ENCODE results near the gene NPAT. TPM values are rescaled to one million over a fixed set of nuclear protein-coding genes. Genes with fewer than 3 reads are reported as not detected.

NPAT gene
- total and polyA plus RNA-seq, 10 of the 15 experiments (the other 5 are each of a cell fraction or from before 2014, with no cell fraction given), result 7.5 to 32.8 (median 20.1) TPM

DNA sequence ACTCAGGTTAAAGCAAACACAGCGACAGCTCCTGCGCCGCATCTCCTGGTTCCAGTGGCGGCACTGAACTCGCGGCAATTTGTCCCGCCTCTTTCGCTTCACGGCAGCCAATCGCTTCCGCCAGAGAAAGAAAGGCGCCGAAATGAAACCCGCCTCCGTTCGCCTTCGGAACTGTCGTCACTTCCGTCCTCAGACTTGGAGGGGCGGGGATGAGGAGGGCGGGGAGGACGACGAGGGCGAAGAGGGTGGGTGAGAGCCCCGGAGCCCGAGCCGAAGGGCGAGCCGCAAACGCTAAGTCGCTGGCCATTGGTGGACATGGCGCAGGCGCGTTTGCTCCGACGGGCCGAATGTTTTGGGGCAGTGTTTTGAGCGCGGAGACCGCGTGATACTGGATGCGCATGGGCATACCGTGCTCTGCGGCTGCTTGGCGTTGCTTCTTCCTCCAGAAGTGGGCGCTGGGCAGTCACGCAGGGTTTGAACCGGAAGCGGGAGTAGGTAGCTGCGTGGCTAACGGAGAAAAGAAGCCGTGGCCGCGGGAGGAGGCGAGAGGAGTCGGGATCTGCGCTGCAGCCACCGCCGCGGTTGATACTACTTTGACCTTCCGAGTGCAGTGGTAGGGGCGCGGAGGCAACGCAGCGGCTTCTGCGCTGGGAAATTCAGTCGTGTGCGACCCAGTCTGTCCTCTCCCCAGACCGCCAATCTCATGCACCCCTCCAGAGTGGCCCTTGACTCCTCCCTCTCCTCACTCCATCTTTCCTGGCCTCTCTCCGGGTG lies at the start of gene NPAT, which contains the start of gene ATM (continued):
- TF ChIP-seq, protein P1, sequence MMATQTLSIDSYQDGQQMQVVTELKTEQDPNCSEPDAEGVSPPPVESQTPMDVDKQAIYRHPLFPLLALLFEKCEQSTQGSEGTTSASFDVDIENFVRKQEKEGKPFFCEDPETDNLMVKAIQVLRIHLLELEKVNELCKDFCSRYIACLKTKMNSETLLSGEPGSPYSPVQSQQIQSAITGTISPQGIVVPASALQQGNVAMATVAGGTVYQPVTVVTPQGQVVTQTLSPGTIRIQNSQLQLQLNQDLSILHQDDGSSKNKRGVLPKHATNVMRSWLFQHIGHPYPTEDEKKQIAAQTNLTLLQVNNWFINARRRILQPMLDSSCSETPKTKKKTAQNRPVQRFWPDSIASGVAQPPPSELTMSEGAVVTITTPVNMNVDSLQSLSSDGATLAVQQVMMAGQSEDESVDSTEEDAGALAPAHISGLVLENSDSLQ (IDR thresholded peaks at IDR 0.05), result 0 out of 2 replicates have a peak, but pooled peaks have one; percentile 5
- TF ChIP-seq ZSCAN29 (IDR thresholded peaks at IDR 0.05) (0 out of 2 replicates have a peak, but pooled peaks have one; percentile 50), MEF2A (IDR thresholded peaks at IDR 0.05; ENCODE audit: insufficient read depth, low read depth, low read length) (no peak), RCOR1 (conservative IDR thresholded peaks at IDR 0.05; ENCODE audit: low read depth, low read length) (0 out of 2 replicates have a peak, but pooled peaks have one; percentile 45), JUND (IDR thresholded peaks at IDR 0.05; ENCODE audit: low read depth, low read length) (peak; percentile 30; the same call in 1 of the 2 replicates), YBX1 (IDR thresholded peaks at IDR 0.05) (no peak), HCFC1 (IDR thresholded peaks at IDR 0.05; ENCODE audit: low read length) (peak; percentile 11; the same call in 1 of the 2 replicates), SPI1 (IDR thresholded peaks at IDR 0.05; ENCODE audit: borderline replicate concordance, insufficient read depth, low read depth, low read length) (peak; percentile 30; the same call in 1 of the 2 replicates), IKZF1 (conservative IDR thresholded peaks at IDR 0.05) (peak; percentile 94), CBFB (IDR thresholded peaks at IDR 0.05; ENCODE audit: low read depth) (peak; percentile 45; the same call in 1 of the 2 replicates), NFYB (IDR thresholded peaks at IDR 0.05; ENCODE audit: insufficient read depth, low read depth, low read length) (peak; percentile 80; the same call in 1 of the 2 replicates), EZH2 (IDR thresholded peaks at IDR 0.05; ENCODE audit: borderline replicate concordance, control insufficient read depth, low read depth, low read length) (no peak), STAT3 (IDR thresholded peaks at IDR 0.05; ENCODE audit: low read depth, low read length) (0 out of 2 replicates have a peak, but pooled peaks have one; percentile 38), ESRRA (IDR thresholded peaks at IDR 0.05; ENCODE audit: low read length) (no peak; the same call in 1 of the 2 replicates), KLF5 (IDR thresholded peaks at IDR 0.05; ENCODE audit: partially characterized antibody) (peak; percentile 60), PAX5 (IDR thresholded peaks at IDR 0.05; ENCODE audit: borderline replicate concordance, low read depth, low read length) (peak; percentile 27; the same call in 1 of the 2 replicates), CHD1 (IDR thresholded peaks at IDR 0.05; ENCODE audit: low read depth, low read length) (no peak), CBX5 (IDR thresholded peaks at IDR 0.05; ENCODE audit: low read depth) (peak; percentile 63; the same call in 1 of the 2 replicates), FOXM1 (IDR thresholded peaks at IDR 0.05; ENCODE audit: low read depth, low read length) (no peak), POLR2AphosphoS2 (IDR thresholded peaks at IDR 0.05; ENCODE audit: low read depth, low read length) (no peak)
- TF ChIP-seq, protein P2, sequence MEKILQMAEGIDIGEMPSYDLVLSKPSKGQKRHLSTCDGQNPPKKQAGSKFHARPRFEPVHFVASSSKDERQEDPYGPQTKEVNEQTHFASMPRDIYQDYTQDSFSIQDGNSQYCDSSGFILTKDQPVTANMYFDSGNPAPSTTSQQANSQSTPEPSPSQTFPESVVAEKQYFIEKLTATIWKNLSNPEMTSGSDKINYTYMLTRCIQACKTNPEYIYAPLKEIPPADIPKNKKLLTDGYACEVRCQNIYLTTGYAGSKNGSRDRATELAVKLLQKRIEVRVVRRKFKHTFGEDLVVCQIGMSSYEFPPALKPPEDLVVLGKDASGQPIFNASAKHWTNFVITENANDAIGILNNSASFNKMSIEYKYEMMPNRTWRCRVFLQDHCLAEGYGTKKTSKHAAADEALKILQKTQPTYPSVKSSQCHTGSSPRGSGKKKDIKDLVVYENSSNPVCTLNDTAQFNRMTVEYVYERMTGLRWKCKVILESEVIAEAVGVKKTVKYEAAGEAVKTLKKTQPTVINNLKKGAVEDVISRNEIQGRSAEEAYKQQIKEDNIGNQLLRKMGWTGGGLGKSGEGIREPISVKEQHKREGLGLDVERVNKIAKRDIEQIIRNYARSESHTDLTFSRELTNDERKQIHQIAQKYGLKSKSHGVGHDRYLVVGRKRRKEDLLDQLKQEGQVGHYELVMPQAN (conservative IDR thresholded peaks at IDR 0.05), result peak; percentile 93
- TF ChIP-seq, protein P3, sequence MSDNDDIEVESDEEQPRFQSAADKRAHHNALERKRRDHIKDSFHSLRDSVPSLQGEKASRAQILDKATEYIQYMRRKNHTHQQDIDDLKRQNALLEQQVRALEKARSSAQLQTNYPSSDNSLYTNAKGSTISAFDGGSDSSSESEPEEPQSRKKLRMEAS (IDR thresholded peaks at IDR 0.05; ENCODE audit: low read depth, low read length), result peak; percentile 88
- TF ChIP-seq, protein P4, sequence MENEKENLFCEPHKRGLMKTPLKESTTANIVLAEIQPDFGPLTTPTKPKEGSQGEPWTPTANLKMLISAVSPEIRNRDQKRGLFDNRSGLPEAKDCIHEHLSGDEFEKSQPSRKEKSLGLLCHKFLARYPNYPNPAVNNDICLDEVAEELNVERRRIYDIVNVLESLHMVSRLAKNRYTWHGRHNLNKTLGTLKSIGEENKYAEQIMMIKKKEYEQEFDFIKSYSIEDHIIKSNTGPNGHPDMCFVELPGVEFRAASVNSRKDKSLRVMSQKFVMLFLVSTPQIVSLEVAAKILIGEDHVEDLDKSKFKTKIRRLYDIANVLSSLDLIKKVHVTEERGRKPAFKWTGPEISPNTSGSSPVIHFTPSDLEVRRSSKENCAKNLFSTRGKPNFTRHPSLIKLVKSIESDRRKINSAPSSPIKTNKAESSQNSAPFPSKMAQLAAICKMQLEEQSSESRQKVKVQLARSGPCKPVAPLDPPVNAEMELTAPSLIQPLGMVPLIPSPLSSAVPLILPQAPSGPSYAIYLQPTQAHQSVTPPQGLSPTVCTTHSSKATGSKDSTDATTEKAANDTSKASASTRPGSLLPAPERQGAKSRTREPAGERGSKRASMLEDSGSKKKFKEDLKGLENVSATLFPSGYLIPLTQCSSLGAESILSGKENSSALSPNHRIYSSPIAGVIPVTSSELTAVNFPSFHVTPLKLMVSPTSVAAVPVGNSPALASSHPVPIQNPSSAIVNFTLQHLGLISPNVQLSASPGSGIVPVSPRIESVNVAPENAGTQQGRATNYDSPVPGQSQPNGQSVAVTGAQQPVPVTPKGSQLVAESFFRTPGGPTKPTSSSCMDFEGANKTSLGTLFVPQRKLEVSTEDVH (IDR thresholded peaks at IDR 0.05; ENCODE audit: low read depth, partially characterized antibody), result peak; percentile 12
